Adipocyte (in vitro differentiated cells): ENCODE results near the gene SLC39A9.
"Not testable (repeated sequence)": the region's sequence is repeated elsewhere in the genome, so short reads cannot be mapped to it uniquely, and the experiment has no call there.

Experiments used
- DNase-seq: peaks from one replicate; pipeline ENCODE4 v3.0.0-alpha.2; 2015; ENCODE audit warnings: low read depth
- H3K27me3 ChIP-seq: replicated peaks from 2 replicates; pipeline ENCODE4 v1.7.0; 2013; ENCODE audit warnings: mild to moderate bottlenecking, low read length, moderate library complexity; ENCODE audit not compliant: control insufficient read depth, insufficient read depth
- H3K36me3 ChIP-seq: 2 replicates; pipeline ENCODE4 v1.7.0; 2013; ENCODE audit warnings: low read length, mild to moderate bottlenecking, moderate library complexity; ENCODE audit not compliant: control insufficient read depth, insufficient read depth, severe bottlenecking
- H3K4me1 ChIP-seq: 2 replicates; pipeline ENCODE4 v1.7.0; 2013; ENCODE audit warnings: mild to moderate bottlenecking, low read length, moderate library complexity; ENCODE audit not compliant: control insufficient read depth, insufficient read depth
- H3K4me3 ChIP-seq: 2 replicates; pipeline ENCODE4 v1.7.0; 2013; ENCODE audit warnings: mild to moderate bottlenecking, low read length, moderate library complexity
- H3K9ac ChIP-seq: 2 replicates; pipeline ENCODE4 v1.7.0; 2013; ENCODE audit warnings: mild to moderate bottlenecking, low read length, moderate library complexity
- H3K9me3 ChIP-seq: 2 replicates; pipeline ENCODE4 v1.7.0; 2013; ENCODE audit warnings: mild to moderate bottlenecking, low read length, moderate library complexity; ENCODE audit not compliant: control insufficient read depth

SLC39A9 gene

GRCh38 chr14:69478055-69478454 lies 79.6 kb downstream of the SLC39A9 start:
- H3K27me3 ChIP-seq, DNase-seq, H3K4me1 ChIP-seq, H3K36me3 ChIP-seq, H3K4me3 ChIP-seq, H3K9ac ChIP-seq, H3K9me3 ChIP-seq: not testable (repeated sequence)

GRCh38 chr14:69479696-69480095 lies 81.2 kb downstream of the SLC39A9 start:
- no peaks in the 10 kb centered on the region for H3K9me3 ChIP-seq
- no peak for DNase-seq
- H3K4me1 ChIP-seq = peaks cover 6% of the 10 kb centered on the region
- no peak overlapping the region for H3K4me3 ChIP-seq
- peaks cover 14% of the 10 kb centered on the region for H3K27me3 ChIP-seq
- H3K9ac ChIP-seq = no peak overlapping the region
- no peaks in the 10 kb centered on the region for H3K36me3 ChIP-seq

DNA sequence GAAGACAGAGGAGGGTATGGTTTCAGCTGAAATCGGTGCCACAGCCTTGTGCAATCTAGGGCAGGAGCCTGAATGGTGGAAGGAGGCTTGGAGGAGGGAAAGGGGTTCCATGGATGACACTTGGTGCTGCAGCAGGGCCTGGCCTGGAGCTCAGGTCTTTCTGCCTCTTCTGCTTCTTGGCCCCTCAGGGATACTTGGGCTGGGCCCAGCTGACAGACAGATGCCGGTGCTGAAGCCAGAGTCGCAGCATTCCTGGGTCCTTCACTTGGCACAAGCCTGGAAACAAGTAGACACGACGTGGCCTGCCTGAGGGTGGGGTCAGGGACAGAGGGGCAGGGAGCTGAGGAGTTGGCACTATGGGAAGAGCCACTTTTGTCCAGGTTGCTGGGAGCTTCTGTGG lies 81.6 kb downstream of the SLC39A9 start:
- H3K9ac ChIP-seq = no peak overlapping the region
- H3K9me3 ChIP-seq = no peaks in the 10 kb centered on the region
- H3K36me3 ChIP-seq = no peaks in the 10 kb centered on the region
- no peak for DNase-seq
- peaks cover 19% of the 10 kb centered on the region for H3K27me3 ChIP-seq
- H3K4me3 ChIP-seq = no peak overlapping the region
- H3K4me1 ChIP-seq = peaks cover 9% of the 10 kb centered on the region

- Histone ChIP-seq H3K4me3 (no peak overlapping the region), H3K9ac (no peak overlapping the region), H3K36me3 (no peaks in the 10 kb centered on the region), H3K4me1 (peaks cover 9% of the 10 kb centered on the region), H3K27me3 (peaks cover 37% of the 10 kb centered on the region), H3K9me3 (no peaks in the 10 kb centered on the region)
- DNase-seq = no peak
Measured at GRCh38 chr14:69481815-69482568, 83.5 kb downstream of the SLC39A9 start.

GRCh38 chr14:69483765-69484443 lies 85.4 kb downstream of the SLC39A9 start:
- Histone ChIP-seq H3K36me3 (no peaks in the 10 kb centered on the region), H3K9me3 (no peaks in the 10 kb centered on the region), H3K4me3 (peak overlapping the region; percentile 67), H3K4me1 (peaks cover 9% of the 10 kb centered on the region), H3K9ac (no peak overlapping the region), H3K27me3 (peaks cover 51% of the 10 kb centered on the region)
- peak; percentile 47 for DNase-seq

GRCh38 chr14:69484444-69485314 lies 86.2 kb downstream of the SLC39A9 start, which contains the start of gene PLEKHD1:
Gene PLEKHD1 (plus strand): TSS chr14:69484728. CDS start chr14:69484966, 238 bp downstream.
- H3K27me3 ChIP-seq = peaks cover 55% of the 10 kb centered on the region
- no peak within 1 kb of the TSS for H3K9ac ChIP-seq
- H3K4me3 ChIP-seq = peak within 1 kb of the TSS; percentile 67
- peaks cover 9% of the 10 kb centered on the region for H3K4me1 ChIP-seq
- no peaks in the 10 kb centered on the region for H3K36me3 ChIP-seq
- no peak for DNase-seq
- H3K9me3 ChIP-seq = no peaks in the 10 kb centered on the region

- H3K4me1 ChIP-seq = peaks cover 9% of the 10 kb centered on the region
- H3K4me3 ChIP-seq = no peak overlapping the region
- DNase-seq = no peak
- no peaks in the 10 kb centered on the region for H3K36me3 ChIP-seq
- peaks cover 55% of the 10 kb centered on the region for H3K27me3 ChIP-seq
- H3K9me3 ChIP-seq = no peaks in the 10 kb centered on the region
- no peak overlapping the region for H3K9ac ChIP-seq
Measured at GRCh38 chr14:69485315-69485660, 86.8 kb downstream of the SLC39A9 start.

- peaks cover 55% of the 10 kb centered on the region for H3K27me3 ChIP-seq
- no peak overlapping the region for H3K9ac ChIP-seq
- H3K36me3 ChIP-seq = no peaks in the 10 kb centered on the region
- H3K9me3 ChIP-seq = no peaks in the 10 kb centered on the region
- no peak overlapping the region for H3K4me3 ChIP-seq
- no peak for DNase-seq
- peaks cover 9% of the 10 kb centered on the region for H3K4me1 ChIP-seq
Measured at GRCh38 chr14:69485701-69486100, 87.2 kb downstream of the SLC39A9 start.

- DNase-seq = no peak
- Histone ChIP-seq H3K9ac (no peak overlapping the region), H3K27me3 (peaks cover 49% of the 10 kb centered on the region), H3K4me3 (no peak overlapping the region), H3K4me1 (peaks cover 9% of the 10 kb centered on the region), H3K36me3 (no peaks in the 10 kb centered on the region), H3K9me3 (no peaks in the 10 kb centered on the region)
Measured at GRCh38 chr14:69487226-69487625, 88.7 kb downstream of the SLC39A9 start.

- H3K4me3 ChIP-seq = no peak overlapping the region
- no peak for DNase-seq
- H3K9ac ChIP-seq = no peak overlapping the region
- H3K27me3 ChIP-seq = peaks cover 50% of the 10 kb centered on the region
- no peaks in the 10 kb centered on the region for H3K36me3 ChIP-seq
- H3K9me3 ChIP-seq = no peaks in the 10 kb centered on the region
- H3K4me1 ChIP-seq = peaks cover 9% of the 10 kb centered on the region
Measured at GRCh38 chr14:69487771-69488170, 89.3 kb downstream of the SLC39A9 start.

DNA sequence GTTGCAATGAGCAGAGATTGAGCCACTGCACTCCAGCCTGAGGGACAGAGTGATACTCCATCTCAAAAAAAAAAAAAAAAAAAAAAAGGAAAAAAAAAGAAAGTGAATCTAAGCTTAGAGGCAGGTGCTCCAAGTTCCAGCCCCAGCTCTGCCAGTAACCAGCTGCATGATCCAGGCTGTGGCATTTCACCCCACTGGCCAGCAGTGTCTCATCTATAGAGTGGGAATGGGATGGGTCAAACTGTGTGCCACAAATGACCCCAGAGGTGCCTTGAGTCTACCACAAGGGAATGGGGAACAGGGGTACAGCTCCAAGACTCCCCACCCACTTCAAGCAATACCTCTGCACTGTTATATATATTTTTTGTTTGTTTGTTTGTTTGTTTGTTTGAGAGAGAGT lies 91.0 kb downstream of the SLC39A9 start:
- Histone ChIP-seq H3K27me3 (peaks cover 57% of the 10 kb centered on the region), H3K4me1 (peaks cover 4% of the 10 kb centered on the region), H3K9me3 (no peaks in the 10 kb centered on the region), H3K9ac (no peak overlapping the region), H3K36me3 (no peaks in the 10 kb centered on the region), H3K4me3 (no peak overlapping the region)
- DNase-seq = no peak
